Measurements from ENCODE around the gene THAP3. TPM values are rescaled to one million over a fixed set of nuclear protein-coding genes. Genes with fewer than 3 reads are reported as not detected.

The THAP3 gene
- total RNA-seq, 2 donors from 2014 or later, result 13.0 to 22.4 TPM

DNA sequence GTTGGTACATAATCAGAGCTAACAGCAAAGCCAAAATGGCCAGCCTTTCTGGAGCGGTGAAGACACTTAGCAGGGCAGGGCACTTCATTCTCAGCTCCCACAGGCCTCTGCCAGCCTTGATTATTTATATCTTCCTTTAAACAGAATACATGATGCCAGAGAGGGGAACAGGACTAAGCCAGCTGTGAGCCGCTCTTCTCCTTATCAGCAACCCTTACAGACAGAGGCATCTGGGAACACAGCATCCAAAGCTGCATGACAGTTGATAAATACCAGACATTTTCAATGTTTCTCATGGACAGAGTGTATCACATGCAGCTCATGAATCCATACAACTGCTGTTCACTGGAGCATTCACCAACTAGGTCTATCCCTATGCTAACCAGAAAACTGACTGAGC is 47.9 kb downstream of the THAP3 start:
- Histone ChIP-seq H3K27me3 (ENCODE audit: control insufficient read depth, insufficient read depth, low read length, poor library complexity, severe bottlenecking) (no peaks in the 10 kb centered on the region), H3K4me1 (ENCODE audit: control insufficient read depth, insufficient read depth, low read length) (no peaks in the 10 kb centered on the region), H3K27ac (ENCODE audit: low read depth, low read length) (no peak overlapping the region), H3K9me3 (ENCODE audit: control insufficient read depth, low read length) (no peaks in the 10 kb centered on the region), H3K9ac (ENCODE audit: extremely low read depth, low read length, poor library complexity, severe bottlenecking) (no peak overlapping the region), H3K4me3 (ENCODE audit: low read length) (no peak overlapping the region), H3K36me3 (ENCODE audit: control insufficient read depth, insufficient read depth, low read length) (peaks cover 64% of the 10 kb centered on the region)
- Mint-ChIP-seq H3K27ac (no peak overlapping the region), H3K4me3 (no peak overlapping the region), H3K27me3 (ENCODE audit: insufficient read depth) (no peaks in the 10 kb centered on the region), H3K9me3 (peaks cover 3% of the 10 kb centered on the region), H3K36me3 (ENCODE audit: low read depth) (peaks cover 71% of the 10 kb centered on the region), H3K4me1 (no peaks in the 10 kb centered on the region)
- DNase-seq, result no peak
- TF ChIP-seq, protein P1, sequence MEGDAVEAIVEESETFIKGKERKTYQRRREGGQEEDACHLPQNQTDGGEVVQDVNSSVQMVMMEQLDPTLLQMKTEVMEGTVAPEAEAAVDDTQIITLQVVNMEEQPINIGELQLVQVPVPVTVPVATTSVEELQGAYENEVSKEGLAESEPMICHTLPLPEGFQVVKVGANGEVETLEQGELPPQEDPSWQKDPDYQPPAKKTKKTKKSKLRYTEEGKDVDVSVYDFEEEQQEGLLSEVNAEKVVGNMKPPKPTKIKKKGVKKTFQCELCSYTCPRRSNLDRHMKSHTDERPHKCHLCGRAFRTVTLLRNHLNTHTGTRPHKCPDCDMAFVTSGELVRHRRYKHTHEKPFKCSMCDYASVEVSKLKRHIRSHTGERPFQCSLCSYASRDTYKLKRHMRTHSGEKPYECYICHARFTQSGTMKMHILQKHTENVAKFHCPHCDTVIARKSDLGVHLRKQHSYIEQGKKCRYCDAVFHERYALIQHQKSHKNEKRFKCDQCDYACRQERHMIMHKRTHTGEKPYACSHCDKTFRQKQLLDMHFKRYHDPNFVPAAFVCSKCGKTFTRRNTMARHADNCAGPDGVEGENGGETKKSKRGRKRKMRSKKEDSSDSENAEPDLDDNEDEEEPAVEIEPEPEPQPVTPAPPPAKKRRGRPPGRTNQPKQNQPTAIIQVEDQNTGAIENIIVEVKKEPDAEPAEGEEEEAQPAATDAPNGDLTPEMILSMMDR (conservative IDR thresholded peaks at IDR 0.05), result no peak
- 91 to 100% methylated on average over 2 of the region's 2 CpGs for WGBS, 2 experiments (ENCODE audit: insufficient coverage in 1 of 2, insufficient read length in 1 of 2)

DNA sequence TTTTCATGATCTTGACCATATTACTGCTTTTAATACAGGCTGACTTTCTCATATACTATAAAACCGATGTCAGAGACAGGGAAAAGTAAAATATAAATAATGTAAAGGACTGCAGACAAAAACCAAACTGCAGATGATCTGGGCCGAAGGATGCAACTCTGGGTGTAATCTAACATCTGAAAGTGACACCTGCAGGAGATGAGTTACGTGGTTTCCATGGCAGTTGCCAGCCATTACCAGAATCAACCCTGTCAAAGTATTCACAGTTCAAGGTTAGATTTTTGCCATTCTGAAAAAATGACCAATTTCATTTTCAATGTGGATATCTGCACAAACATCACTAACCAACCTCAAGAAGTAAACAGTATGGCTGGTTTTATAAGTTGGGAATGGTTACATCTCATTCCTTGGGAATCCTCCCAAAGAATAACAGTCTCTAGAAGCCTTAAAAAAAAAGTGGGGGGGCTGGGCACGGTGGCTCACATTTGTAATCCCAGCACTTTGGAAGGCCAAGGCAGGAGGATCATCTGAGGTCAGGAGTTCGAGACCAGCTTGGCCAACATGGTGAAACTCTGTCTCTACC is 49.2 kb downstream of the THAP3 start:
- Mint-ChIP-seq H3K27ac (no peak overlapping the region), H3K9me3 (peaks cover 3% of the 10 kb centered on the region), H3K27me3 (ENCODE audit: insufficient read depth) (no peaks in the 10 kb centered on the region), H3K36me3 (ENCODE audit: low read depth) (peaks cover 73% of the 10 kb centered on the region), H3K4me3 (no peak overlapping the region), H3K4me1 (no peaks in the 10 kb centered on the region)
- H3K36me3 ChIP-seq (ENCODE audit: control insufficient read depth, insufficient read depth, low read length), result peaks cover 67% of the 10 kb centered on the region
- no peaks in the 10 kb centered on the region for H3K4me1 ChIP-seq (ENCODE audit: control insufficient read depth, insufficient read depth, low read length)
- no peak overlapping the region for H3K9ac ChIP-seq (ENCODE audit: extremely low read depth, low read length, poor library complexity, severe bottlenecking)
- H3K4me3 ChIP-seq (ENCODE audit: low read length), result no peak overlapping the region
- H3K27me3 ChIP-seq (ENCODE audit: control insufficient read depth, insufficient read depth, low read length, poor library complexity, severe bottlenecking), result no peaks in the 10 kb centered on the region
- no peak overlapping the region for H3K27ac ChIP-seq (ENCODE audit: low read depth, low read length)
- DNase-seq, result no peak
- H3K9me3 ChIP-seq (ENCODE audit: control insufficient read depth, low read length), result no peaks in the 10 kb centered on the region
- TF ChIP-seq, protein P1 (conservative IDR thresholded peaks at IDR 0.05), result no peak
- 93 to 96% methylated on average over 3 to 5 of the region's 5 CpGs for WGBS, 2 experiments (ENCODE audit: insufficient coverage in 1 of 2, insufficient read length in 1 of 2)

DNA sequence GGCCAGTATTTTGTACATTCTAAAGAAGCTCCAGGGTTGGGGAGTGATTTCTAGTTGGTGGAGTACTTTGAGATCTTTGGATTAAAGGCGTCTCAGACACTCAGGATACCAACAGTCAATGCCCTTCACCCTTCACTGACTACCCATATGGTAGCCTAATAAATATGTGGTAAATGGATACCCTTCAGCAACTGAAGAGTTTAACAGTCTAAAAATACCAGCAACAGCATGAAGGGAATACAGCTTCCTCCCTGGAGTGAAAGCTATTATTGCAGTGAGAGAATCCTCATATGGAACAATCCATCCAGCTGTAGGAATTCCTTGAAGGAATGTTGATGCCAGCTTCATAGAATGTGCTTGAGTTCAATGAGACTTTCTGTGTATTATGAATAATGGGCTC is 50.1 kb downstream of the THAP3 start:
- WGBS, 2 experiments (ENCODE audit: insufficient coverage in 1 of 2, insufficient read length in 1 of 2), result no CpG with 5 or more reads among the region's 1 CpG

More for the DNA sequence above, 50.1 kb downstream of the THAP3 start:
- H3K27me3 Mint-ChIP-seq (ENCODE audit: insufficient read depth), result no peaks in the 10 kb centered on the region
- Histone ChIP-seq H3K4me1 (ENCODE audit: control insufficient read depth, insufficient read depth, low read length) (no peaks in the 10 kb centered on the region), H3K4me3 (ENCODE audit: low read length) (no peak overlapping the region), H3K36me3 (ENCODE audit: control insufficient read depth, insufficient read depth, low read length) (peaks cover 70% of the 10 kb centered on the region), H3K9ac (ENCODE audit: extremely low read depth, low read length, poor library complexity, severe bottlenecking) (no peak overlapping the region), H3K9me3 (ENCODE audit: control insufficient read depth, low read length) (no peaks in the 10 kb centered on the region), H3K27ac (ENCODE audit: low read depth, low read length) (no peak overlapping the region), H3K27me3 (ENCODE audit: control insufficient read depth, insufficient read depth, low read length, poor library complexity, severe bottlenecking) (no peaks in the 10 kb centered on the region)
- peaks cover 77% of the 10 kb centered on the region for H3K36me3 Mint-ChIP-seq (ENCODE audit: low read depth)
- no peak overlapping the region for H3K4me3 Mint-ChIP-seq
- no peak overlapping the region for H3K27ac Mint-ChIP-seq
- no peak for DNase-seq
- no peaks in the 10 kb centered on the region for H3K4me1 Mint-ChIP-seq
- peaks cover 3% of the 10 kb centered on the region for H3K9me3 Mint-ChIP-seq
- TF ChIP-seq, protein P1 (conservative IDR thresholded peaks at IDR 0.05), result no peak

Measured in endodermal cell (in vitro differentiated cells).